ENCODE measurements around the gene STK39. TPM values are rescaled to one million over a fixed set of nuclear protein-coding genes. Genes with fewer than 3 reads are reported as not detected.

The STK39 gene
- total and polyA plus RNA-seq, 2 of the 4 experiments (the other 2 are of a cell fraction): 11.8 to 16.4 TPM

GRCh38 chr2:168289880-168290279 is 42.5 kb upstream of the STK39 start:
- Histone ChIP-seq H2BK20ac (ENCODE audit: low read depth, low read length) (no peak overlapping the region), H3K4me3 (ENCODE audit: insufficient read depth, low read depth, low read length) (no peak overlapping the region), H2BK5ac (ENCODE audit: low read depth, low read length, poor library complexity, severe bottlenecking) (no peak overlapping the region), H2BK15ac (ENCODE audit: low read depth, low read length) (no peak overlapping the region), H3K23ac (ENCODE audit: low read depth, low read length) (no peak overlapping the region), H4K91ac (ENCODE audit: insufficient read depth, low read depth, low read length) (no peak overlapping the region), H3K27me3 (ENCODE audit: control insufficient read depth, insufficient read depth, low read length) (no peaks in the 10 kb centered on the region), H4K5ac (ENCODE audit: low read depth, low read length) (no peak overlapping the region), H3K9ac (ENCODE audit: low read depth, low read length) (no peak overlapping the region), H2AFZ (replicated peaks; ENCODE audit: low read length, poor library complexity) (no peak overlapping the region), H3K9me1 (ENCODE audit: insufficient read depth, low read length) (no peaks in the 10 kb centered on the region), H2BK120ac (ENCODE audit: low read depth, low read length) (no peak overlapping the region), H4K20me1 (ENCODE audit: insufficient read depth, low read length) (no peaks in the 10 kb centered on the region), H3K18ac (ENCODE audit: low read depth, low read length) (no peak overlapping the region), H2AK9ac (replicated peaks; ENCODE audit: low read depth, low read length, poor library complexity) (no peak overlapping the region), H3K79me1 (ENCODE audit: low read depth in 1 of 2, low read length in 2 of 2) (no peaks in the 10 kb centered on the region), H4K8ac (ENCODE audit: low read depth in 2 of 2, low read length in 2 of 2) (no peak overlapping the region), H3K4me1 (ENCODE audit: control insufficient read depth, insufficient read depth, low read length) (no peaks in the 10 kb centered on the region), H2AK5ac (ENCODE audit: low read depth, low read length) (no peak overlapping the region), H3K27ac (ENCODE audit: insufficient read depth, low read length) (no peak overlapping the region), H3K36me3 (ENCODE audit: control insufficient read depth, insufficient read depth, low read length) (no peaks in the 10 kb centered on the region), H3K9me3 (ENCODE audit: control insufficient read depth, insufficient read depth, low read length) (no peaks in the 10 kb centered on the region), H3K4me2 (ENCODE audit: low read depth, low read length) (no peak overlapping the region), H3K56ac (ENCODE audit: extremely low read depth, insufficient read depth, low read length) (no peak overlapping the region), H3K14ac (replicated peaks; ENCODE audit: low read depth, low read length) (no peak overlapping the region), H3K4ac (ENCODE audit: low read depth, low read length) (no peak overlapping the region)
- DNase-seq: no peak
- ATAC-seq (ENCODE audit: low read depth): no peak
- TF ChIP-seq RFX5 (IDR thresholded peaks at IDR 0.05; ENCODE audit: low read depth, low read length) (no peak), ELK1 (IDR thresholded peaks at IDR 0.05; ENCODE audit: borderline replicate concordance, low read depth, low read length) (no peak), RCOR1 (IDR thresholded peaks at IDR 0.05; ENCODE audit: insufficient replicate concordance, low read length) (no peak), BHLHE40 (IDR thresholded peaks at IDR 0.05; ENCODE audit: low read depth, low read length) (no peak), CEBPB (IDR thresholded peaks at IDR 0.05; ENCODE audit: low read depth, low read length) (no peak)
- CTCF ChIA-PET: interaction anchor here (2.3 kb wide), 1 partner anchor 10 kb away, joined by 10 read pairs; no protein-coding TSS in a partner anchor
- dilution Hi-C loops (cut with HindIII; ENCODE audit: low sequenced_read_pairs, unreplicated experiment) (no loop called here), in situ Hi-C loops (cut with MboI; ENCODE audit: low sequenced_read_pairs) (no loop called here), intact Hi-C loops (cut with micrococcal nuclease) (no loop called here)
- WGBS, 2 experiments (ENCODE audit: extremely low coverage in 2 of 2, insufficient read length in 1 of 2): no CpG with 5 or more reads among the region's 6 CpGs
- BruUV-seq (replicated peaks): no TSS peak
- POLR2A ChIA-PET (ENCODE audit: unreplicated experiment): no interaction called here
